GM18517 (cell line): ENCODE measurements around the gene PABPN1.
"Not testable (repeated sequence)": the region's sequence is repeated elsewhere in the genome, so short reads cannot be mapped to it uniquely, and the experiment has no call there.

ENCODE experiments used
- ATAC-seq: cut with Tn5 transposase; IDR thresholded peaks from one replicate; pipeline ENCODE4 v1.9.1; 2021; ENCODE audit warnings: mild to moderate bottlenecking, moderate library complexity; ENCODE audit not compliant: unreplicated experiment

The PABPN1 gene

GRCh38 chr14:23320584-23321571 lies at the start of gene PABPN1:
TSS of gene PABPN1 (plus strand) at chr14:23321457. CDS start at chr14:23321470, 13 bp downstream.
- ATAC-seq, result peak; percentile 96

- no peak for ATAC-seq
Measured at GRCh38 chr14:23275412-23275811, 45.8 kb upstream of the PABPN1 start.

DNA sequence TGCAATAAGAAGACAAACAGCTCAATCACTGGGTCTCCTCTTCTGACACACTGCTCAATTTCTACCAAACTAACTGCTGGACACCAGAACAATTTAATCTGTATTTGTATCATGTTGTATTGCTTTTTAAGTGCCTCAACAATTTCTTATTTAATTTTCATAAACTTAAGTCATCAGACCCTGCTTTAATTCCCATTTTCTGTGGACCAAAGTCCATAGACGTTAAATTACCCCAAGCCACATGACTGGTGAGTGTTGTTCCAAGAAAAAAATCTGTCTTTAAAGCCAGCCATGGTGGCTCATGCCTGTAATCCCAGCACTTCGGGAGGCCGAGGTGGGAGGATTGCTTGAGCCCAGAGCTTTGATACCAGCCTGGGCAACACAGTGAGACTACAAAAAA lies 44.1 kb upstream of the PABPN1 start:
- no peak for ATAC-seq

DNA sequence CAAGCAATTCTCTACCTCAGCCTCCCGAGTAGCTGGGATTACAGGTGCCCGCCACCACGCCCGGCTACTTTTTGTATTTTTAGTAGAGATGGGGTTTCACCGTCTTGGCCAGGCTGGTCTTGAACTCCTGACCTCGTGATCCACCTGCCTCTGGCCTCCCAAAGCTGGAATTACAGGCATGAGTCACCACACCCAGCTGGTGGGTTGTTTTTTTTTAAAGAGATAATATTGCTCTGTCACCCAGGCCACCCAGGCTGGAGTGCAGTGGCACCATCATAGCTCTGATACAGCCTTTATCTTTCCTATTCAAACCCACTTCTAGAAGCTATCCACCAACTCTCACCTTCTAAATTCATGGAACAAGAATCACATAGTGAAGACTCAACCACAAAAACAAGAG lies 43.3 kb upstream of the PABPN1 start:
- ATAC-seq, result not testable (repeated sequence)

- ATAC-seq, result no peak
Measured at GRCh38 chr14:23281247-23281646, 40.0 kb upstream of the PABPN1 start.

- ATAC-seq, result no peak
Measured at GRCh38 chr14:23284654-23285529, 36.4 kb upstream of the PABPN1 start.

- ATAC-seq, result peak; percentile 8
Measured at GRCh38 chr14:23285530-23286019, 35.7 kb upstream of the PABPN1 start.

GRCh38 chr14:23286020-23286901 lies 35.0 kb upstream of the PABPN1 start, which contains the start of gene HOMEZ:
TSS of gene HOMEZ (minus strand) at chr14:23286132. CDS start at chr14:23285952, 180 bp downstream.
- peak; percentile 97 for ATAC-seq

DNA sequence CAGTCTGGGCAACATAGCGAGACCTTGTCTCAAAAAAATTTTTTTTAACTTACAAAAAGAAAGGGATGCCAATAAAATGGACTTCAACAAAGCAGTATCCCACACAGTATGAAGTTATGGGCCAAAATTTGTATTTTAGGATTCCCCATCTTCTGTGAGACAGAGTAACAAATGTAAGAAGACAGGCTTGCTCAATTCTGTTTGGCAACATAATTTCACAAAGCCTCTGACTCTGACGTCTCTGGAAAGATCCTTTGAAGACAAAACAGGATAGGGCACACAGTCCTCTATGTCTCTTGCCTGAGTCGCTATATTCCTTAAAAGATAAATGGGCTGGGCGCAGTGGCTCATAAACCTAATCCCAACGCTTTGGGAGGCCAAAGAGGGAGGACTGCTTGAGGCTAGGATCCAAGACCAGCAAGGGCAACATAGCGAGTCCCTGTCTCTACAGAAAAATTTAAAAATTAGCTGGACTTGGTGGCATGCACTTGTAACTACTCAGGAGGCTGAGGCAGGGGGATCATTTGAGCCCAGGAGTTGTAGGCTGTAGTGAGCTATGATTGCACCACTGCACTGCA lies 34.3 kb upstream of the PABPN1 start:
- ATAC-seq, result no peak

DNA sequence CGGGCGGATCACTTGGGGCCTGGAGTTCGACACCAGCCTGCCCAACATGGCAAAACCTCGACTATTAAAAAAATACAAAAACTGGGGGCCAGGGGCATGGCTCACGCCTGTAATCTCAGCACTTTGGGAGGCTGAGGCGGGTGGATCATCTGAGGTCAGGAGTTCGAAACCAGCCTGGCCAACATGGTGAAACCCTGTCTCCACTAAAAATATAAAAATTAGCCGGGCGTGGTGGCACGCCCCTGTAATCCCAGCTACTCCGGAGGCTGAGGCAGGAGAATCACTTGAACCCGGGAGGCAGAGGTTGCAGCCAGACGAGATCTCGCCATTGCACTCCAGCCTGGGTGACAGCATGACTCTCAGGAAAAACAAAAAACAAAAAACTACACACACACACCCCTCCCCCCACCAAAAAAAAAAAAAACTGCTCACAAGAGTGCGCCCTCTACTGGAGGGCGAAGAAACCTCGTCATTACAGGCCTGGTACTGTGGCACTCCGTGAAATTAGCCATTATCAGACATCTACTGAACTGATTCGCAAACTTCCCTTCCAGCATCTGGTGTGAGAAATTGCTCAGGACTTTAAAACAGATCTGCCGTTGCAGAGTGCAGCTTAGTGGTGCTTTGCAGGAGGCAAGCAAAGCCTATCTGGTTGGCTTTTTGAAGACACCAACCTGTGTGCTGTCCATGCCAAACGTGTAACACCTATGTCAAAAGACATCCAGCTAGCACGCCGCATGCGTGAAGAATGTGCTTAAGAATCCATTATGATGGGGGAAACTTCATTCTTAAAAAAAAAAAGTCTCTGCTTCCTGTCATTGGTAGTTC lies 26.3 kb upstream of the PABPN1 start:
- peak; percentile 44 for ATAC-seq

- no peak for ATAC-seq
Measured at GRCh38 chr14:23296012-23296777, 25.1 kb upstream of the PABPN1 start.

- no peak for ATAC-seq
Measured at GRCh38 chr14:23297096-23297495, 24.2 kb upstream of the PABPN1 start.

GRCh38 chr14:23297611-23298277 lies 23.5 kb upstream of the PABPN1 start:
- no peak for ATAC-seq

GRCh38 chr14:23299211-23299957 lies 21.9 kb upstream of the PABPN1 start:
- no peak for ATAC-seq

DNA sequence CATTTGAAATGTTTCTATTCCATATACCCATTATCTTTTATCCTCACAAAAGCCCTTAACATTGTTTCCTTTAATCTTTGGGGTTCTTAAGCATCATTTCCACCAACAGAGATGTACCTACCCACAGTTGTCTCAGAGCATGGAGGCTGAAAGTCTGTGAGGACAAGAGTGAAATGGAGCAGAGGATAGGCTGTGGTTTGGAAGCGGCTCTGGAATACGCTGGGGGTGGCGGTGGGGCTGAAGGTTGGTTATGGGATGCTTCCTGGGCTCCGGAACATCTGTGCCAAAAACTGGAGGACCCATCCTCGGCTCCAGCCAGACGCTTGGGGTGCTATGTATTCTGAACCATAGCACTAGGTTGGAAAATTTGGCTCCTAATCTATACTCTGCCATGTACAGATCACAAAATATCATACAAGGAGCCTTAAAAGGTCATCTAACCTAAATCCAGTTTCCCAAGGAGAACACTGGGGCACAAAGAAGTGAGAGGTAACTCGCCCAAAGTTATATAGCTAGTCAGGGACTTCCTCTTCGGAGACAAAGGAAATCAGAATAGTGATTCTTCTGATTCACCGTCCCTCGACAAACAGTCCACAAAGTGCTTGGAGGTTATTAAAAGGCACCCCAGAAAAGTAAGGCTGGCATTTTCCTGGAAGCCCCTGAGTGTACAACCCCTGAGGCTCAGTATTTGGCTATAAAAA lies 21.1 kb upstream of the PABPN1 start:
- no peak for ATAC-seq

- no peak for ATAC-seq
Measured at GRCh38 chr14:23300687-23301223, 20.5 kb upstream of the PABPN1 start.
